ENCODE measurements around the gene PHF19.

DNA sequence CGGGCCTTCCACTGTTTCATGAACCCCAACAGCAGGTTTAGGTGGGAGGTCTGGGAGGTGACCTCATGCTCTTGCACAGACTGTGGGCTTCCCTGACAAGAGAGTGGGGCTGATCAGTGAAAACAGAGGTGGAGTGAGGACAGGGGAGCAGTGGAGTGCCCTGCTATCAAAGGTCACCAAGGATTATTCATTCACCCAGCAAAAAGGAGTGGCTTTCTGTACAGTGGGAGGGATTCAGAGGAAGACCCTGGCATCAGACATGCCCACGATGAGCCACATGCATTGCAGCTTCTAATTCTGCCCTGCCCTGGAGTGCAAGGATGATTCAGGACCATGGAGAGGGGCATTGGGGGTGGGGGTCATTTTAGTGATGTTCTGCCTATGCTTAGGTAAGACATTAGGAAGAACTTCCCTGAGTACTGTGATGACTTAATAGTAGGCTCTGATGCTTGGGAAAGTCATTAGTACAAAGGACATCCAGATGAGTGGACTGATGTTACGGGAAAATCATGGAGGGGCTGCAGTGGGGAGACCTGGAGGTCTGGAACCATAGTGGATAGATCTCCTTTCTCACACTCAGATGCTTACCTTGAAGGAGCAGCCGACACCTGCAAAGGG is 36.8 kb upstream of the PHF19 start:
- no peak for TF ChIP-seq CTCF (IDR thresholded peaks at IDR 0.05)
- TF ChIP-seq POLR2A (IDR thresholded peaks at IDR 0.05), result no peak

All from lower leg skin (tissue), 3 donors.